GM12872 (cell line): ENCODE measurements around the gene HDDC2.

Source experiments
- TF ChIP-seq, protein P1 (sequence below): IDR thresholded peaks from 3 replicates; pipeline ENCODE4 v1.5.1; 2011; ENCODE audit warnings: low read depth, mild to moderate bottlenecking, low read length, moderate library complexity; ENCODE audit not compliant: insufficient read depth

HDDC2 gene

DNA sequence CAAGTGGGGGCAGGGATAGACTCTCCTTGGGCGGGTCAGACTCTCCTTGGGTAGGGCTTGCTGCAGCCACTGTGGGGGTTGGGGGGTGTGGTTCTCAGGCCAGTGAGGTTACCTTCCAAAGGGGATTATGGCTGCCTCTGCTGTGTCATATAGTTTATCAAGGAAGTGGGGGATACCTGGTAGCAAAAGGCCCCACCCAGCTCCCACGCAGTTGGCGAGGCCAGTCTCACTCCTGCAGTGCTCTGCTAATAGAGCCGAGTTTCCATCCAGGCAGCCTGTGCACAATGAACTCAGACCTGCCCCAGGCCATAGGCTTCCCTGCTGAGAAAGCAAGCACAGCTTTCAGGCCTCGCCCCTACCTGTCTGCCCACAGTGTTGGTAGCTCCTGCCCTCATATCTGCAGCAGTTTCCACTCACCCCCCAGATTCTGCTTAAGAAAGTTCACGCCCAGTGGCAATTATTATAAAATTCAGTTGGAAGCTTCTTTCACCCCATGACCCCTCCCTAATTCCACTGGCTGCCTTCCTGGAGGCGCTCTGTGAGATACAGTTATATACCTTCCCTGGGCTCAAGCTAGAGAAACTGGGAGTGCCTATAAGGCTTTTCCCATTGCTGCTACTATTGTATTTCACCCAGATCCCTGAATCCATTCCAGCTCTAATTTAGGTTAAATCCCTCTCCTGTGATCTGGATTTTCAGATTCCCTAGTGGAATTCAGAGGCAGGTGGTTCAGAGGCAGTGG is 56.1 kb downstream of the HDDC2 start:
- TF ChIP-seq, protein P1, sequence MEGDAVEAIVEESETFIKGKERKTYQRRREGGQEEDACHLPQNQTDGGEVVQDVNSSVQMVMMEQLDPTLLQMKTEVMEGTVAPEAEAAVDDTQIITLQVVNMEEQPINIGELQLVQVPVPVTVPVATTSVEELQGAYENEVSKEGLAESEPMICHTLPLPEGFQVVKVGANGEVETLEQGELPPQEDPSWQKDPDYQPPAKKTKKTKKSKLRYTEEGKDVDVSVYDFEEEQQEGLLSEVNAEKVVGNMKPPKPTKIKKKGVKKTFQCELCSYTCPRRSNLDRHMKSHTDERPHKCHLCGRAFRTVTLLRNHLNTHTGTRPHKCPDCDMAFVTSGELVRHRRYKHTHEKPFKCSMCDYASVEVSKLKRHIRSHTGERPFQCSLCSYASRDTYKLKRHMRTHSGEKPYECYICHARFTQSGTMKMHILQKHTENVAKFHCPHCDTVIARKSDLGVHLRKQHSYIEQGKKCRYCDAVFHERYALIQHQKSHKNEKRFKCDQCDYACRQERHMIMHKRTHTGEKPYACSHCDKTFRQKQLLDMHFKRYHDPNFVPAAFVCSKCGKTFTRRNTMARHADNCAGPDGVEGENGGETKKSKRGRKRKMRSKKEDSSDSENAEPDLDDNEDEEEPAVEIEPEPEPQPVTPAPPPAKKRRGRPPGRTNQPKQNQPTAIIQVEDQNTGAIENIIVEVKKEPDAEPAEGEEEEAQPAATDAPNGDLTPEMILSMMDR: no peak

DNA sequence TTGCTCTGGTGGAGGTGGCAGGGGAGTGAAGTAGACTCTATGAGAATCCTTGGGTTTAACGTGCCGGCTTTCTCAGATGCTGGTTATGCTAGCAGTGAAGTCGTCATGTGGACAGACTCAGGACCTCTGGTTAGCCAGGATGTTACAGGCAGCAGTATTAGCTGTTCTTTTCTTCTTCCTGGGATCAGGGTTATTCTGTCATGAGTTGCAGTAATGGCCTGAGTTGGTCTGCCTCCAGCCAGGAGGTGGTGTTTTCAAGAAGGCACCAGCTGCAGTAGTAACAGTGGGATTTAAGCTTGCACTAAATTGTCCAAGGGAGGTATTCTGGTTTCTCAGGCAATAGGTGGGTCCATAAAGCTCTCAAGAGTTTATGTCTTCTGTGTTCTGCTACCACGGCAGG is 56.7 kb downstream of the HDDC2 start:
- TF ChIP-seq, protein P1: no peak

DNA sequence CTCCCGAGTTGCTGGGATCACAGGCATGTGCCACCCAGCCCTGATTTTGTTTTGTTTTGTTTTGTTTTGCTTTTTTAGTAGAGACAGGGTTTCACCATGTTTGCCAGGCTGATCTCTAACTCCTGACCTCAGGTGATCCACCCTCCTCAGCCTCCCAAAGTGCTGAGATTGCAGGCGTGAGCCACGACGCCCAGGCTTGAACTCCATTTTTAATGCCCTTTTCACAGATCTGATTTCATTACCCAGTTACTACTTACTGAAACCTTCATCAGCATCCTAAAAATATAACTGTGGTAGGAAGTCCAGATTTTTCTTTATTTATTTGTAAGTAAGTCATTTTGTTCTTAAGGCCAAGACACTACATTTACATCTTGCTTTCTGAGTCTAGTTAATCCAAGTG is 64.0 kb downstream of the HDDC2 start:
- TF ChIP-seq, protein P1: no peak

DNA sequence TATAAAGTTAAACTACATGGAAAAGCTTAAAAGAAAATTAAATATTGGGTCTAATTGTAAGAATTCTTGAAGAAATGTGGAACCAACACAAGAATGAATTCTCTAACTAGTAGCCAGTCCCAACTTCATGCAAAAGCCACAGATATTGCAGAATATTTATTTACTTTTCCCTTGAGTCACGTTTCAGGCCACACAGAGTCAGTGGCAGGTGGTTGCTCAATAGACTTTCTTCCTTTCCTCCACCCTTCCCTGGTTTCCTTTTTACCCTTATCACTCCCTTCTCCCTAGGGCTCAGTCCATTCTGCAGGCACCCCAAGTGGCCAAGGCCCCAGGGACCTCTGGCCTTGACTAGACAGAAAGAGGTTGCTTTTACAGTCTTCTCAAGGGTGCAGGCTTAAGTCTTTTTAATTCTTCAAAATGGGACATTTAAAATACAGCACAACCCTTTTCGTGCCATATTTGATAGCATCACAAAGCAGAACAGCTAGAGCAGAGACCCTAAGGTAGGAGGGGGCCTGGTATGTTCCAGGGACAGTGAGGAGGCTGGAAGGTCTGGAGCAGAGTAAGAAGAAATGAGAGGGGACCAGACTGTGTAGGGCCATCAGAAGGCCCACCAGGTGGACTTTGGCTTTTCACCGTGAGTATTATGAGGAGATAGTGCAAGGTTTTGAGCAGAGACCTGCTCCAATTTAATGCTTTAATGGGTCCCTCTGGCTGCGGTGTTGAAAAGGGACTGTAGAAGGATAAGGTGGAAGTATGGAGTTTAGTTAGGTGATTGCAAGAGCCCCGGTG is 65.0 kb downstream of the HDDC2 start:
- TF ChIP-seq, protein P1: no peak

DNA sequence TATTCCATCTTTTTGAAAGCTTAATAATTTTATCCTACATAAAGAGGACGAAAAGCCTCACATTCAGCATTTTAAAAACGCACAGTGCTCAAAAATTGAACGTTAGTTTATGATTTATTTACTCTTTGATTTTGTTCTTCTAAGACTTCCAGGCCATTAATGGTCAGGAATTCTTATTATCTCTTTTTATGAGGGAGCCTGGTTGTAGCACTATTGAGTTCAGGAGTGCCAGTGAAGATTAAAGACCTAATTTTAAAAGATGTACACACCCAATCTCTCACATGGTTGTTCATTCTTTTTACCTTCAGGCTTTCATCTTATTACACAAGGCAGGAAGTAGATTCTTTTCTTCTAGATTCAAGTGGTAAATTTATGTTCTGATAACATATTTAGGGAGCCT is 68.6 kb downstream of the HDDC2 start:
- TF ChIP-seq, protein P1: no peak

DNA sequence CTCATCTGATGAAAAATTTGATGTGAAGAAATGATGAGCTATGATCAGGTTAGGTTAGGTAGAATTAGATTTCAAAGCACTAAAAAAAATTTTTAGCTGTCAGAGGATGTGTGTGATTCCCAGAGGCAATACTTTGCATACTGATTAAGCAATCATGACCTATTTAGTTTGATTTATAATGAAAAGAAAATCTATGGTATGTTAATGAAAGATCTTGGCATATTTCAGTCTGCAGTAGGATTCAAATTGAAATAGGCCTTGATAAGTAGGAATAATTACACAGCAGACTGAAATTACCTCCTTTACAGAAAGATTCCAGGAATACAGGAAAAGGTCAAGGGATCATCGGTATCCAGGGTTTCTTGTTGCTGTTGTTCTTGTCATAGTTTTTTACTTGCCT is 69.3 kb downstream of the HDDC2 start:
- TF ChIP-seq, protein P1: no peak

DNA sequence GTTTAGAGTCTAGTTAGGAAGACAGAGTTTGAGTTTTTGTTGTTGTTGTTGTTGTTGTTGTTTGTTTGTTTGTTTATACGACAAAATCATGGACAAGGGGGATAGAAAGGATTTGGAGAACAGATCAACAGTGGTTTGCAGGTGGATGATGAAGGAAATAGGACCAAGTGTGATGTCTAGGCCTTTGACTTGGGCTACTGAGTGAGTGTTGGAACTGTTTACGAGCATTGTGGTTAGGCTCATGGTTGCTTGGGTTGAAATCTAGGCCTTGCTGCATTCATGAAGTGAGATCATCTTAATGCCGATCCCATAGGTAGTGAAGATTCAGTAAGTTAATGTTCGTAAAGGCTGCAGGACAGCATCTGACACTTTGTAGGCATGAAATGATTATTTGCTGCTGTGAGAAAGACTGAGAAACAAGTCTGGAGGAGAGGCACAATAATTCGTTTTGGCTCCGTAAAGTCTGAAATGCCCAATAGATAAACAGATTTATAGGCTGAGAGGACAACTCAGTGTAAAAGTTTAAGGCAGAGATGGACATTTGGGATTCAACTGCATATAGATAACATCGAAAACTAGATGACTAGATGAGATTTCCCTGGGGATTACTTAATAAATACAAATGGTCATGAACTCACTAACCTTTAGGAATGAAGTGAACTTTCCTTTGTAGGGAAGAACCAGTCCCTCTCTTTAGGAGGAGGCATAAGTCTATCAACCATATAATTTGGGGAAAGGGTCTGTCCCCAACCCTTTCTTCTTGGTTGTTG is 70.0 kb downstream of the HDDC2 start:
- TF ChIP-seq, protein P1: no peak
